T-cell (primary cell): ENCODE data around the gene SHBG. TPM values are rescaled to one million over a fixed set of nuclear protein-coding genes. Genes with fewer than 3 reads are reported as not detected.

Source experiments
- ATAC-seq, 4 experiments: fragments of 200-7000 bp in 3 of 4; fragments of 150-1000 bp in 1 of 4; cut with Tn5 transposase; replicated peaks in 1 of 4; 1 replicate in 3 of 4; 2 replicates in 1 of 4; pipeline ENCODE4 v1.10.0; 2021; ENCODE audit warnings: moderate library complexity in 3 of 4, mild to moderate bottlenecking in 2 of 4, moderate number of reproducible peaks in 1 of 4
- CTCF ChIA-PET, 2 donors: fragments of 300-600 bp; sonication (Branson Sonifier 250); formaldehyde crosslinking; loops; one replicate each; lab custom pipeline; 2022; ENCODE audit warnings: antibody characterized with exemption in 2 of 2; lab: Charles Lee
- POLR2A ChIA-PET, 2 donors: fragments of 300-600 bp; sonication (Branson Sonifier 250); formaldehyde crosslinking; loops; one replicate each; lab custom pipeline; 2022; ENCODE audit warnings: antibody characterized with exemption in 2 of 2; lab: Charles Lee
- DNase-seq, 35 experiments: peaks; one replicate each; pipeline versions ENCODE4 v3.0.0 to v3.0.0-alpha.2; 2013 to 2023
- H3K27ac ChIP-seq: one replicate; pipeline ENCODE4 v1.5.1; 2013; ENCODE audit warnings: low read length
- H3K27me3 ChIP-seq, 2 experiments: replicated peaks in 1 of 2; 1 replicate in 1 of 2; 2 replicates in 1 of 2; pipeline versions ENCODE4 v1.6.1 to v1.7.0; 2013; ENCODE audit warnings: low read length in 1 of 2, mixed read lengths in 1 of 2; ENCODE audit not compliant: control insufficient read depth in 2 of 2, insufficient read depth in 2 of 2; ENCODE audit errors: extremely low read depth in 1 of 2
- H3K36me3 ChIP-seq, 2 donors: 1 replicate in 1 of 2; 2 replicates in 1 of 2; pipeline versions ENCODE4 v1.6.1 to v1.7.0; 2013; ENCODE audit warnings: low read length in 1 of 2; ENCODE audit not compliant: control insufficient read depth in 2 of 2, insufficient read depth in 1 of 2; ENCODE audit errors: extremely low read depth in 1 of 2
- H3K4me1 ChIP-seq, 2 experiments: 1 replicate in 1 of 2; 2 replicates in 1 of 2; pipeline versions ENCODE4 v1.6.1 to v1.7.0; 2013; ENCODE audit warnings: low read length in 2 of 2, mixed read lengths in 1 of 2; ENCODE audit not compliant: insufficient read depth in 2 of 2, control insufficient read depth in 1 of 2; ENCODE audit errors: extremely low read depth in 1 of 2
- H3K4me3 ChIP-seq, 2 donors: 1 replicate in 1 of 2; 2 replicates in 1 of 2; pipeline versions ENCODE4 v1.5.1 to v1.7.0; 2013; ENCODE audit warnings: mild to moderate bottlenecking in 2 of 2, low read length in 1 of 2, moderate library complexity in 1 of 2; ENCODE audit not compliant: control insufficient read depth in 1 of 2; ENCODE audit errors: extremely low read depth in 1 of 2
- H3K9me3 ChIP-seq: 2 replicates; pipeline ENCODE4 v1.7.0; 2013
- H3K27ac Mint-ChIP-seq, 2 donors: one replicate each; pipeline ENCODE4 v1.8.0; 2020 to 2021; ENCODE audit warnings: mild to moderate bottlenecking in 2 of 2, mixed read lengths in 2 of 2
- H3K27me3 Mint-ChIP-seq, 2 donors: one replicate each; pipeline ENCODE4 v1.8.0; 2021 to 2022; ENCODE audit warnings: mixed read lengths in 2 of 2
- H3K36me3 Mint-ChIP-seq: one replicate; pipeline ENCODE4 v1.8.0; 2021; ENCODE audit warnings: mixed read lengths
- H3K4me1 Mint-ChIP-seq, 3 donors: one replicate each; pipeline ENCODE4 v1.8.0; 2020 to 2022; ENCODE audit warnings: mixed read lengths in 3 of 3, mild to moderate bottlenecking in 1 of 3
- H3K4me3 Mint-ChIP-seq, 3 donors: one replicate each; pipeline ENCODE4 v1.8.0; 2020 to 2022; ENCODE audit warnings: mild to moderate bottlenecking in 3 of 3, mixed read lengths in 3 of 3, moderate library complexity in 3 of 3
- H3K9me3 Mint-ChIP-seq, 3 donors: one replicate each; pipeline ENCODE4 v1.8.0; 2020 to 2022; ENCODE audit warnings: mixed read lengths in 3 of 3
- WGBS: methylation state at CpG from one replicate; pipeline ENCODE4 v1.1.5; 2013; ENCODE audit warnings: missing lambda C conversion rate; ENCODE audit not compliant: insufficient coverage; 5-methylcytosine and 5-hydroxymethylcytosine counted together
- total RNA-seq, 35 experiments: library from RNA in 6 of 35; stranded (reverse) in 6 of 35; fragments of 120-200 nt in 1 of 35; gene quantifications; one replicate each; pipeline versions ENCODE4 v1.2.1 to v1.2.4 and lab custom pipeline; 2013 to 2026

The SHBG gene
- total RNA-seq, 5 donors from 2014 or later (not counting 1 experiment from before 2014, with no cell fraction given): not detected

DNA sequence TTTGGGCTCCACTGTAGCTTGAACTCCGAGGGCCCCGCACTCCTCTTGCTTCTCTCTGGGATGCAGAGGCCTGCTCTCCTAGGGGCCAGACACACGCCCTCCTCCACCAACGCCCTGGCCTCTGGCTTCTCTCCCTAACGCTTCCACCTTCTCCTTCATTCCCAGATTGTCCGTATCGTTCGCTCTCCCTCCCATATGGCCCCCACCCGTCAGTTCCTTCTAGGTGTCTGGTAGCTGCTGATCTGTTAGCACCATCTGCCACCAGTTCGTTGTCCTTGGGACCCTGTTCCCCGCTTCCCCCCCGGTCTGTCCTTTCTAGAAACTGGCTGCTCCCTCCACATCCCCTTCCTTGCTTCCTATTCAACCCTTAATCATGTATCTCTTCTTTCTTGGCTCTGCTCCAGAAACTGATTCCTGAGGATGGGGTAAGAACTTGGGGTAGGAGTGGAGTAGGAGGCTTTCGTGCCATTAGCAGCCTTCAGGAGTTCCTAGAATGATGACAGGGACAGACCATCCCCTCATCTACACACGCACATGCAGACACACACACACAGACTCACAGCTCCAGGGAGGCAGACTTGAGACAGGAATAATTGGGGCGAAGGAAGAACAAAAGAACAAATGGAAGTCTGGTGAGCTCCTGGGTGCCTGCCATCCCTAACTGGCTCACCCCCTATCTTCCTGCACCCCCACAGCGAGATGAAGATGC, 25.1 kb downstream of the SHBG start:
- Mint-ChIP-seq H3K36me3 (no peaks in the 10 kb centered on the region), H3K27me3 (peaks cover 12 to 28% of the 10 kb centered on the region in 2 donors), H3K4me1 (peaks cover 10 to 22% (median 14%) of the 10 kb centered on the region in 3 donors), H3K27ac (no peak overlapping the region), H3K9me3 (no peaks in the 10 kb centered on the region), H3K4me3 (no peak overlapping the region)
- Histone ChIP-seq H3K36me3 (no peaks in the 10 kb centered on the region), H3K4me1 (peaks cover 0 to 20% of the 10 kb centered on the region in 2 experiments), H3K4me3 (no peak overlapping the region), H3K9me3 (no peaks in the 10 kb centered on the region), H3K27ac (no peak overlapping the region), H3K27me3 (peaks cover 0 to 48% of the 10 kb centered on the region in 2 experiments)
- CTCF ChIA-PET: interaction anchor here in 1 of 2 donors (1.1 kb wide), 1 partner anchor 33 kb away, joined by 4 read pairs; the partner anchor contains the start of gene TP53
- no peak for DNase-seq
- WGBS: 85% methylated on average over 9 of the region's 16 CpGs
- POLR2A ChIA-PET: interaction anchor here in 1 of 2 donors (0.5 kb wide), 1 partner anchor 258 kb away, joined by 7 read pairs; no protein-coding TSS in a partner anchor
- no peak for ATAC-seq

- CTCF ChIA-PET: no interaction called here
- POLR2A ChIA-PET: no interaction called here
- no peak overlapping the region for H3K27ac Mint-ChIP-seq
Observed at GRCh38 chr17:7655541-7655840, 25.6 kb downstream of the SHBG start.

DNA sequence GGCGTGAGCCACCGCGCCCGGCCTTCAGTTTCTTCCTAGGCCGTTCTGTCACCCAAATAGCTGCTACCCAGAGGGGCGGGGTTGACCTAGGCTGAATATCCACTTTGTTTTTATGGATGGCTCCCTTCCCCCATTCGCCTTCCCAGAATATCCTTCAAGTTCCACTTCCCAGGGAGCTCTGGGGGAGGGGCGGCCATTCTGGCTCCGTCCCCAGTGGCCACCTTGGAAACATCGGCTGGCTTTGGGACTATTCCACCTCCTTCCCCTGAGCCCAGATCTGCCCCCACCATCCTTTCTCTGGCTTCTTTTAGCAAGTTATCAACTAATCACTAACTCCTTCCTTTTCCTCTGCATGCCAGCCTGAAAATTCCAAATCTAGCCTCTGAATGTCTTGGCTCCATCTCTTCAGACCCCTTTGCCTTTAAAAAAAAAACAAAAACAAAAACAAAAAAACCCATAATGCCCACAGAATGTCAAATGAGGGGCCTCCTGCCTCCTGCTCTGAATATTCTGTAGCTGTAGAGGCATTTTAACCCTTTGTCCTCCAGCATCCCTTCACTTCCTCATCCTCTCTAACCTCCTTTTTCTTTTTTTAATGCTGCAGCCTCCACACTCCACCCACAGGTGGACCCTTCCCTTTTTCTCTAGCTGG, 27.1 kb downstream of the SHBG start:
- WGBS: 77% methylated on average over 8 of the region's 10 CpGs
- Mint-ChIP-seq H3K4me1 (peaks cover 0 to 7% (median 0%) of the 10 kb centered on the region in 3 donors), H3K4me3 (no peak overlapping the region)

More at GRCh38 chr17:7655541-7655840, 25.6 kb downstream of the SHBG start:
- Histone ChIP-seq H3K4me1 (peaks cover 0 to 15% of the 10 kb centered on the region in 2 experiments), H3K9me3 (no peaks in the 10 kb centered on the region), H3K4me3 (no peak overlapping the region), H3K36me3 (no peaks in the 10 kb centered on the region), H3K27me3 (peaks cover 0 to 43% of the 10 kb centered on the region in 2 experiments), H3K27ac (no peak overlapping the region)
- H3K36me3 Mint-ChIP-seq: no peaks in the 10 kb centered on the region
- no peaks in the 10 kb centered on the region for H3K9me3 Mint-ChIP-seq
- H3K4me3 Mint-ChIP-seq: no peak overlapping the region
- H3K27me3 Mint-ChIP-seq: peaks cover 7 to 23% of the 10 kb centered on the region in 2 donors
- peaks cover 5 to 17% (median 9%) of the 10 kb centered on the region in 3 donors for H3K4me1 Mint-ChIP-seq
- no peak for DNase-seq
- no peak for ATAC-seq
- WGBS: 93% methylated on average over 8 of the region's 17 CpGs

DNA sequence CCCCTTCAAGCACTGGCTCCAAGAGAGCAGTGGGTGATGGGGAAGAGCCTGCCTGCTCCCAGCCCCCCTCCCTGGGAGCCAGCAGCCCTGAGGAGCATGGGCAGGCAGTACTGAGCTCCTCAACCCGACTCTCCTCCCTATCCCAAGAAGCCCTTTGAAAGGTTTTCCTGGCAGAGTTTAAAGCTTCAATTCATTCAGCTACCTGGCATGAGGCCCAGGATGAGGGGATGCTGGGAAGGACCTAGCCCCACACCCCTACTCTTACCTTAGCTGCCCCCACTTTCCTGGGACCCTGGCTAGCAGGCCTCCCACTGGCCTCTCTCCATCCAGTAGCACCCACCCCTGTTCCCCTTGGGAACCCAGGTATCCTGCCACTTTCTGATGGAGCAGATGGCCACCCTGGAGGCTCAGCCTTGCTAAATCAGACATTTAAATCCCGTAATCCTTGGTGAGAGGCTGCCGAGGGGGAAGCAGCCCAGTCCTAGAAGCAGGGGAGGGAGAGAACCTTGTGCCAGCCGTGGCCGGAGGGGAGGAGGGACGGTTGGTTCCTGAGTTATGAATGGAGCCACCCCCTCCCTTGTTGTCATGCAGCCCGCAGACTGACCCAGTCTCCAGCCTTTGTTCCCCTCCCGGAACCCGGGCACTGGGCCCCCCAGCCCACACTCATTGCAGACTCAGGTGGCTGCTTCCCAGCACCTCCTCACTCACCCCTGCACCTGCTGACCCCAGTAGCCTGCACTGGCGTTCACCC, 37.9 kb downstream of the SHBG start:
- ChIA-PET POLR2A (no interaction called here), CTCF (no interaction called here)
- Histone ChIP-seq H3K4me1 (no peaks in the 10 kb centered on the region), H3K4me3 (no peak overlapping the region), H3K27me3 (no peaks in the 10 kb centered on the region), H3K9me3 (no peaks in the 10 kb centered on the region), H3K36me3 (peaks cover 6 to 38% of the 10 kb centered on the region in 2 donors), H3K27ac (no peak overlapping the region)
- H3K27me3 Mint-ChIP-seq: no peaks in the 10 kb centered on the region
- DNase-seq (no peak), ATAC-seq (no peak)
- H3K4me1 Mint-ChIP-seq: no peaks in the 10 kb centered on the region
- H3K27ac Mint-ChIP-seq: no peak overlapping the region
- WGBS: 95% methylated on average over 4 of the region's 10 CpGs
- peaks cover 23% of the 10 kb centered on the region for H3K36me3 Mint-ChIP-seq
- H3K4me3 Mint-ChIP-seq: no peak overlapping the region
- no peaks in the 10 kb centered on the region for H3K9me3 Mint-ChIP-seq

More for the DNA sequence above, 27.1 kb downstream of the SHBG start:
- H3K27me3 Mint-ChIP-seq: peaks cover 0 to 12% of the 10 kb centered on the region in 2 donors
- Histone ChIP-seq H3K4me3 (no peak overlapping the region), H3K27me3 (peaks cover 0 to 27% of the 10 kb centered on the region in 2 experiments), H3K9me3 (no peaks in the 10 kb centered on the region), H3K36me3 (no peaks in the 10 kb centered on the region), H3K4me1 (no peaks in the 10 kb centered on the region), H3K27ac (no peak overlapping the region)
- no peak overlapping the region for H3K27ac Mint-ChIP-seq
- no peak for ATAC-seq
- ChIA-PET POLR2A (no interaction called here), CTCF (no interaction called here)
- H3K36me3 Mint-ChIP-seq: no peaks in the 10 kb centered on the region
- H3K9me3 Mint-ChIP-seq: no peaks in the 10 kb centered on the region
- DNase-seq: no peak

DNA sequence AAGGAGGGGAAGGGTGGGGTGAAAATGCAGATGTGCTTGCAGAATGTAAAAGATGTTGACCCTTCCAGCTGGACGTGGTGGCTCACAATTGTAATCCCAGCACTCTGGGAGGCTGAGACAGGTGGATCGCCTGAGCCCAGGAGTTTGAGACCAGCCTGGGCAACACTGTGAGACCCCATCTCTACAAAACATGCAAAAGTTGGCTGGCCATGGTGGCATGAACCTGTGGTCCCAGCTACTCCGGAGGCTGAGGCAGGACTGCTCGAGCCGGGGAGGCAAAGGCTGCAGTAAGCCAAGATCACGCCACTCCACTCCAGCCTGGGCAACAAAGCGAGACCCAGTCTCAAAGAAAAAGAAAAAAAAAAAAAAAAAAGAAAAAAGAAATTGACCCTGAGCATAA, 38.5 kb downstream of the SHBG start:
- 100% methylated on average over 2 of the region's 7 CpGs for WGBS
- Histone ChIP-seq H3K9me3 (no peaks in the 10 kb centered on the region), H3K4me1 (no peaks in the 10 kb centered on the region), H3K27me3 (no peaks in the 10 kb centered on the region), H3K4me3 (no peak overlapping the region), H3K27ac (no peak overlapping the region), H3K36me3 (peaks cover 6 to 44% of the 10 kb centered on the region in 2 donors)
- H3K4me3 Mint-ChIP-seq: no peak overlapping the region
- no peaks in the 10 kb centered on the region for H3K4me1 Mint-ChIP-seq
- ATAC-seq (no peak), DNase-seq (no peak)
- ChIA-PET POLR2A (no interaction called here), CTCF (no interaction called here)
- H3K27me3 Mint-ChIP-seq: no peaks in the 10 kb centered on the region
- H3K27ac Mint-ChIP-seq: no peak overlapping the region
- H3K9me3 Mint-ChIP-seq: no peaks in the 10 kb centered on the region
- peaks cover 29% of the 10 kb centered on the region for H3K36me3 Mint-ChIP-seq

GRCh38 chr17:7673239-7673638, 43.3 kb downstream of the SHBG start:
- H3K4me3 Mint-ChIP-seq: no peak overlapping the region
- peaks cover 40% of the 10 kb centered on the region for H3K36me3 Mint-ChIP-seq
- CTCF ChIA-PET: interaction anchor here (0.8 to 1.2 kb wide), 5 partner anchors 12 to 84 kb away, joined by 4 to 9 read pairs (median 5); partner anchors contain the start of genes FXR2 (in 1 of the 2), TP53 (in 1 of the 2) and WRAP53 (in 1 of the 2)
- no peaks in the 10 kb centered on the region for H3K27me3 ChIP-seq
- H3K9me3 ChIP-seq: no peaks in the 10 kb centered on the region
- no peaks in the 10 kb centered on the region for H3K27me3 Mint-ChIP-seq
- H3K4me3 ChIP-seq: no peak overlapping the region
- ATAC-seq: no peak
- no CpG with 5 or more reads among the region's 2 CpGs for WGBS
- H3K27ac Mint-ChIP-seq: no peak overlapping the region
- POLR2A ChIA-PET: interaction anchor here in 1 of 2 donors (0.6 kb wide), 1 partner anchor 46 kb away, joined by 3 read pairs; no protein-coding TSS in a partner anchor
- H3K4me1 ChIP-seq: no peaks in the 10 kb centered on the region
- H3K9me3 Mint-ChIP-seq: no peaks in the 10 kb centered on the region
- H3K4me1 Mint-ChIP-seq: peaks cover 0 to 7% (median 4%) of the 10 kb centered on the region in 3 donors
- H3K36me3 ChIP-seq: peaks cover 6 to 61% of the 10 kb centered on the region in 2 donors
- DNase-seq: peak in 7 of 35 experiments; percentile 12 to 40 (median 21)
- no peak overlapping the region for H3K27ac ChIP-seq
